ENCODE data around the gene TMPRSS11A.
A peak's percentile ranks its signal among the peaks of the same experiment; 100 is the strongest.

The TMPRSS11A gene

GRCh38 chr4:67929426-67929825, 33.9 kb downstream of the TMPRSS11A start:
- Mint-ChIP-seq H3K4me1 (no peaks in the 10 kb centered on the region), H3K9me3 (peaks cover 0 to 1% of the 10 kb centered on the region in 2 donors), H3K27ac (no peak overlapping the region), H3K27me3 (peaks cover 10% of the 10 kb centered on the region), H3K4me3 (no peak overlapping the region)
- DNase-seq (no peak), ATAC-seq (no peak)

- ATAC-seq, result no peak
- no peaks in the 10 kb centered on the region for H3K4me1 Mint-ChIP-seq
Measured at GRCh38 chr4:67928546-67928945, 34.7 kb downstream of the TMPRSS11A start.

GRCh38 chr4:67927251-67927650, 36.0 kb downstream of the TMPRSS11A start:
- DNase-seq (no peak), ATAC-seq (no peak)
- Mint-ChIP-seq H3K4me1 (no peaks in the 10 kb centered on the region), H3K27me3 (no peaks in the 10 kb centered on the region), H3K4me3 (no peak overlapping the region), H3K27ac (no peak overlapping the region), H3K9me3 (peaks cover 0 to 4% of the 10 kb centered on the region in 2 donors)

More at GRCh38 chr4:67928546-67928945, 34.7 kb downstream of the TMPRSS11A start:
- Mint-ChIP-seq H3K9me3 (peaks cover 0 to 4% of the 10 kb centered on the region in 2 donors), H3K27me3 (peaks cover 2% of the 10 kb centered on the region), H3K4me3 (no peak overlapping the region), H3K27ac (no peak overlapping the region)
- DNase-seq, result no peak

GRCh38 chr4:67926485-67926884, 36.8 kb downstream of the TMPRSS11A start:
- Mint-ChIP-seq H3K4me3 (no peak overlapping the region), H3K27me3 (no peaks in the 10 kb centered on the region), H3K4me1 (no peaks in the 10 kb centered on the region), H3K27ac (no peak overlapping the region), H3K9me3 (peaks cover 0 to 4% of the 10 kb centered on the region in 2 donors)
- peak; percentile 42 for ATAC-seq
- DNase-seq, result no peak

- no peak for ATAC-seq
Measured at GRCh38 chr4:67922697-67923096, 40.6 kb downstream of the TMPRSS11A start.

DNA sequence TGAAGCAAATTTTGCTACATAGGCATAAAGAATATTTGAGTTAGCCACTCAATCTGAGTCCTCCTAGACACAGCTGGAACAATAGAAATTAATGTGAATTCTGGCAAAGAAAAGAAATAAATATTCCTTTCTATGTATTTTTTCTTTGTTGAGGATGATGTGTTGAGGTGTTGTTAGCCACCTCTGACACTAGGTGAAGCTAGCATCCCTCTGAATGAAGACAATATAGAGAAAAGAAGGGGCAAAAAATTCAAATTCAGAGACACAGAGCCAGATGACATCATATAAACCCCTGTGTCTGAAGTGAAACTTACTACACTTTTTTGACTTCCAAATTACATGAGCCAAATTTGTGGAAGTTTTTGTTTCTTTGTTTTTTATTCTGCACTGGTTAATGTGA, 44.9 kb downstream of the TMPRSS11A start:
- ATAC-seq (no peak), DNase-seq (no peak)
- no peaks in the 10 kb centered on the region for H3K27me3 Mint-ChIP-seq
- H3K4me3 Mint-ChIP-seq, result no peak overlapping the region
- H3K4me1 Mint-ChIP-seq, result no peaks in the 10 kb centered on the region
- no peak overlapping the region for H3K27ac Mint-ChIP-seq
- H3K9me3 Mint-ChIP-seq, result no peaks in the 10 kb centered on the region

More at GRCh38 chr4:67922697-67923096, 40.6 kb downstream of the TMPRSS11A start:
- Mint-ChIP-seq H3K4me1 (no peaks in the 10 kb centered on the region), H3K27ac (no peak overlapping the region), H3K4me3 (no peak overlapping the region), H3K9me3 (peaks cover 0 to 4% of the 10 kb centered on the region in 2 donors), H3K27me3 (no peaks in the 10 kb centered on the region)
- no peak for DNase-seq

- Mint-ChIP-seq H3K4me1 (no peaks in the 10 kb centered on the region), H3K27me3 (no peaks in the 10 kb centered on the region)
- no peak for ATAC-seq
Measured at GRCh38 chr4:67915400-67915966, 47.8 kb downstream of the TMPRSS11A start.

DNA sequence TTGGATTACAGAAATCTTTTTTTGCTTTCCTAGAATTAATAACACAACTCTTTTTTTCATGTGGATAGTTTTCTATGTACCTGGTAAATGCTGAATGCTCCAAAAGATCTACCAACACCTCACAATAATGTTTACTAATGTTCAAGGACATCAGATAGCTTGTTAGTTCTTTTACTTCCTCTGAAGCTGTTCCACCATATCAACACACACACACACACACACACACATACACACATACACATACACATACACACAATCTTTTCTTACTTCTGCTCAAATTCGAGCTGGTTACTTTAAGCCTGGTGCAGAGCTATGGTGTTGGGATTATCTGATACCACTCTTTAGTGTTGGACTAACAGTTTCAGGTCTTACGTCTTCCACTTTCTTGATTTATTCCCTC, 51.2 kb downstream of the TMPRSS11A start:
- H3K27me3 Mint-ChIP-seq, result no peaks in the 10 kb centered on the region
- H3K9me3 Mint-ChIP-seq, result no peaks in the 10 kb centered on the region
- H3K27ac Mint-ChIP-seq, result no peak overlapping the region
- no peaks in the 10 kb centered on the region for H3K4me1 Mint-ChIP-seq
- no peak for ATAC-seq
- H3K4me3 Mint-ChIP-seq, result no peak overlapping the region
- no peak for DNase-seq

More at GRCh38 chr4:67915400-67915966, 47.8 kb downstream of the TMPRSS11A start:
- no peaks in the 10 kb centered on the region for H3K9me3 Mint-ChIP-seq
- H3K27ac Mint-ChIP-seq, result no peak overlapping the region
- DNase-seq, result no peak
- H3K4me3 Mint-ChIP-seq, result no peak overlapping the region

DNA sequence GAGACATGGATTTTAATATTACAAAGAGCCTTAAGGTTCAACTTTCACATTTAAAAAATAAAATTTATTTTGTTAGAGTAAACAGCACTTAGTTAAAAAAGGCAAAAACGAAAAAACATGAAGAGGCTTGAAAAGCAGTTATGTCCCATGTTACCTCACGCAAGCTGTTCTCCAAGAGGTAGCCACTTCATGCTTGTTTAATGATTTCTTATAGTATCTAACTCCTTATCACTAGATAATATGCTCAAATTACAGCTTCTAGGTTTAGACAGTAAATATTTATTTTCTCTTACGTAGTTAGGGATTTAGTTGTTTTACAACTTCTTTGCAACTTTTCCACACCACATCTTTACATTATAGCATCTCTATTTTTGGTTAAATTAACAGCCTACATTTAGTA, 51.7 kb downstream of the TMPRSS11A start:
- no peak overlapping the region for H3K27ac Mint-ChIP-seq

GRCh38 chr4:67911141-67911540, 52.2 kb downstream of the TMPRSS11A start:
- Mint-ChIP-seq H3K4me1 (no peaks in the 10 kb centered on the region), H3K27me3 (peaks cover 4% of the 10 kb centered on the region), H3K9me3 (peaks cover 0 to 3% of the 10 kb centered on the region in 2 donors), H3K4me3 (no peak overlapping the region), H3K27ac (no peak overlapping the region)
- DNase-seq, result no peak
- no peak for ATAC-seq

More for the DNA sequence above, 51.7 kb downstream of the TMPRSS11A start:
- ATAC-seq (no peak), DNase-seq (no peak)
- no peaks in the 10 kb centered on the region for H3K4me1 Mint-ChIP-seq
- H3K27me3 Mint-ChIP-seq, result no peaks in the 10 kb centered on the region
- no peaks in the 10 kb centered on the region for H3K9me3 Mint-ChIP-seq
- H3K4me3 Mint-ChIP-seq, result no peak overlapping the region

DNA sequence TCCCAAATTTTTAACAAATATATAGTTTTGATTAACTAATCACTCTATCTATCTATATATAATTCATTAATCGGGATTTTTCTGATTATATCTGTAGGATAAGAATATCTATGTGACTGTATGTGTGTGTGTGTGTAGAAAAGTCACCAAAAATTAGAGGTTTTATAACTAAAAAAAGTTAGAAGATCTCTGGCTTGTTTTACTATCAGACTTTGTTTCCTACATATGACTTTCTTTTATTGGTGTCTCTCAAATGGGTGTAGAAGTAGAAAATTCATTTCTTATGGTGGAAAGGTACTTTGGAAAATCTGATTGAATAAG, 52.7 kb downstream of the TMPRSS11A start:
- Mint-ChIP-seq H3K9me3 (peaks cover 0 to 9% of the 10 kb centered on the region in 2 donors), H3K4me3 (no peak overlapping the region), H3K27me3 (peaks cover 10% of the 10 kb centered on the region), H3K4me1 (no peaks in the 10 kb centered on the region), H3K27ac (no peak overlapping the region)
- no peak for ATAC-seq
- DNase-seq, result no peak

- no peak for ATAC-seq
- no peak overlapping the region for H3K27ac Mint-ChIP-seq
- no peak for DNase-seq
- peaks cover 13% of the 10 kb centered on the region for H3K27me3 Mint-ChIP-seq
- peaks cover 0 to 10% of the 10 kb centered on the region in 2 donors for H3K9me3 Mint-ChIP-seq
- no peaks in the 10 kb centered on the region for H3K4me1 Mint-ChIP-seq
- H3K4me3 Mint-ChIP-seq, result no peak overlapping the region
Measured at GRCh38 chr4:67909905-67910584, 53.2 kb downstream of the TMPRSS11A start.

DNA sequence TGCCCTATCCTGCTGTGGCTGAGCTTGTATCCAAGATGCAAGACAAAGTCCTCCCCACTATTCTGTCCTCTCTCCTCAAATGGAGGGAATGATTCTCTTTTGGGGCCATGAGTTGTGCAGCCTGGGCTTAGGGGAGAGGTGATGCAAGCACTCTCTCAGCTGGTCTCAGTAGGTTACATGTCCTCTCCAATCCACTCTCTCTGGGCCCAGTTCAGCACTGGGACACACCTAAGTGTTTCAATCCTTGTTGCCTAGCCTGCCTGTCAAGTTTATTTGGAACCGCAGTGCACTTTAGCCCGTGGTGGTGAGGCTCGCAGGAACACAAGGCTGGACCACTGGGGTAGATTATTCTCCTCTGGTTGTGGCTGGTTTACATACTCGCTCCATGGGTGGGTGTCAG, 55.6 kb downstream of the TMPRSS11A start:
- H3K4me3 Mint-ChIP-seq, result no peak overlapping the region
- H3K27me3 Mint-ChIP-seq, result peaks cover 13% of the 10 kb centered on the region
- peaks cover 0 to 10% of the 10 kb centered on the region in 2 donors for H3K9me3 Mint-ChIP-seq
- DNase-seq (no peak), ATAC-seq (no peak)
- H3K4me1 Mint-ChIP-seq, result no peaks in the 10 kb centered on the region
- H3K27ac Mint-ChIP-seq, result no peak overlapping the region

DNA sequence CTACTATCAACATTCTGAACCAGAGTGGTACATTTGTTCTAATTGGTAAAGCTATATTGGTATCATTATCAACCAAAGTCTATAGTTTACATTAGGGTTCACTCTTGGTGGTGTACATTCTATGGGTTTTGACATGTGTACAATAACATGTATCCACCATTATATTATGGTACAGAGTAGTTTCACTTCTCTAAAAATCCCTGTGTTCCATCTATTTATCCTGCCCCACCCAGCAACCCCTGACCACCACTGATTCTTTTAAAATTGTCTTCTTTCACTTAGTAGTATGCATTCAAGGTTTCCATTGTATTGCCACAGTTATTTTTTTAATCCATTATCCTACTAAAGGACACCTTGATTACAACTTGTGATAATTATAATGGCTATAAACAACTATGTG, 64.2 kb downstream of the TMPRSS11A start:
- Mint-ChIP-seq H3K4me3 (no peak overlapping the region), H3K27ac (no peak overlapping the region), H3K9me3 (peaks cover 0 to 11% of the 10 kb centered on the region in 2 donors), H3K27me3 (no peaks in the 10 kb centered on the region), H3K4me1 (no peaks in the 10 kb centered on the region)
- ATAC-seq (no peak), DNase-seq (no peak)

DNA sequence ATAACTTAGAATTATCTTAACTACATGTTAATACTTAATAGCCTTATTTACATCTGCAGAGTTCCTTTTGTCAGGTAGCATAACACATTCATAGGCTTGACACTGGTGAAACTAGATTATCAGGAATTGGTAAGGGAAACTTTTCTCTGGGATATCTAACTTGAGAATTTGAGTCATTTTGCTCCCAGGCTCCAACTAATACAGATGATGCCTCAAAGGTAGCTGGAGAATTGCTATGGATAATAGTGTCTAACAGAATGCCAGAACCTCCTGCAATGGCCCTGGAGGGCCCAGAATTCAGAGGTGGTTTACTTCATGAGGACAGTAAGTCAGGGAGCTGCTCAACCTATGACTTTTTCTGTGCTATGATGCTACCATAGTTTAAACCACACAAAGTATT, 65.6 kb downstream of the TMPRSS11A start:
- DNase-seq (no peak), ATAC-seq (no peak)
- H3K27ac Mint-ChIP-seq, result no peak overlapping the region
- H3K4me3 Mint-ChIP-seq, result no peak overlapping the region
- H3K27me3 Mint-ChIP-seq, result no peaks in the 10 kb centered on the region
- peaks cover 0 to 11% of the 10 kb centered on the region in 2 donors for H3K9me3 Mint-ChIP-seq
- H3K4me1 Mint-ChIP-seq, result no peaks in the 10 kb centered on the region

DNA sequence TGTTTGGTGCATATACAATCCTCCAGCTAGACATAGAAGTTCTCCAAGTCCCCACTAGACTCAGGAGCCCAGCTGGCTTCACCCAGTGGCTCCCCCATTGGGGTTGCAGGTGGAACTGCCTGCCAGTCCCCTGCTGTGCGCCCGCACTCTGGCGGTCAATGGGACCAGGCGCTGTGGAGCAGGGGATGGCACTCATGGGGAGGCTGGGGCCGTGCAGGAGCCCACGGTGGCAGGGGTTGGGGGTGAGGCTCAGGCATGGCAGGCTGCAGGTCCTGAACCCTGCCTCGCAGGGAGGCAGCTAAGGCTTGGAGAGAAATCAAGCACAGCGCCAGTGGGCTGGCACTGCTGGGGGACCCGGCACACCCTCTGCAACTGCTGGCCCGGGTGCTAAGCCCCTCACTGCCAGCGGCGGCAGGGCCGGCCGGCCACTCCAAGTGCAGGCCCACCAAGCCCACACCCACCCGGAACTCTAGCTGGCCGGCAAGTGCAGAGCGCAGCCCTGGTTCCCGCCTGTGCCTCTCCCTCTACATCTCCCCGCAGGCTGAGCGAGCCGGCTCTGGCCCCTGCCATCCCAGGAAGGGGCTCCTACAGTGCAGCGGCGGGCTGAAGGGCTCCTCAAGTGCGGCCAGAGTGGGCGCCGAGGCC, 66.8 kb downstream of the TMPRSS11A start:
- DNase-seq, result no peak
- no peaks in the 10 kb centered on the region for H3K27me3 Mint-ChIP-seq
- ATAC-seq, result peak; percentile 49
- no peak overlapping the region for H3K4me3 Mint-ChIP-seq
- H3K9me3 Mint-ChIP-seq, result peaks cover 0 to 11% of the 10 kb centered on the region in 2 donors
- no peak overlapping the region for H3K27ac Mint-ChIP-seq
- H3K4me1 Mint-ChIP-seq, result no peaks in the 10 kb centered on the region

All from stimulated activated naive CD8-positive, alpha-beta T cell treated with anti-CD3 and anti-CD28 coated beads, Interleukin-15, amount 100 ng/mL, for 72 hours (primary cell).